NCI-H82 treated with DMSO at 0.1 percent for 48 hours (cell line): Measurements from ENCODE around the gene HK1.
"Not testable (repeated sequence)": the region's sequence is repeated elsewhere in the genome, so short reads cannot be mapped to it uniquely, and the experiment has no call there.

ENCODE experiments used
- DNase-seq: peaks from one replicate; lab custom pipeline; 2025; ENCODE audit not compliant: unreplicated experiment; lab: John Stamatoyannopoulos, UW

The HK1 gene

DNA sequence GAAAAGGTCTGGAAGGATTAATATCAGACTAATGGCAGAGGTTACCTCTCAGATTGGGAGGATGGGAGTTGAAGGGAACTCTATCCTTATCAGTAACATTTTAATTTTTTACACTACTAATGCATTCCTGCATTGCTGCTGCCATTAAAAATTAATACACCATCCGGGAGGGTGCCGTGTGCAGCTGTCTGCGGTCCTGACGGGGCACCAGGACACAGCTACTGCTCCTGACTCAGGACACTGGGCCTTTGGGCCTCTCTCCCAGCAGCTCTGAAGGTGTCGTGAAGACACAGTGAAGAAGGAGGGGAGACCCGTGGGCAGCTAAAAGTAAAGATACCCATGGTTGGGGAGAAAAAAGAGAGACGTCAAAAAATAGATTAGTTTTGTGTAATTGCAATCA is 23.4 kb upstream of the HK1 start:
- no peak for DNase-seq

DNA sequence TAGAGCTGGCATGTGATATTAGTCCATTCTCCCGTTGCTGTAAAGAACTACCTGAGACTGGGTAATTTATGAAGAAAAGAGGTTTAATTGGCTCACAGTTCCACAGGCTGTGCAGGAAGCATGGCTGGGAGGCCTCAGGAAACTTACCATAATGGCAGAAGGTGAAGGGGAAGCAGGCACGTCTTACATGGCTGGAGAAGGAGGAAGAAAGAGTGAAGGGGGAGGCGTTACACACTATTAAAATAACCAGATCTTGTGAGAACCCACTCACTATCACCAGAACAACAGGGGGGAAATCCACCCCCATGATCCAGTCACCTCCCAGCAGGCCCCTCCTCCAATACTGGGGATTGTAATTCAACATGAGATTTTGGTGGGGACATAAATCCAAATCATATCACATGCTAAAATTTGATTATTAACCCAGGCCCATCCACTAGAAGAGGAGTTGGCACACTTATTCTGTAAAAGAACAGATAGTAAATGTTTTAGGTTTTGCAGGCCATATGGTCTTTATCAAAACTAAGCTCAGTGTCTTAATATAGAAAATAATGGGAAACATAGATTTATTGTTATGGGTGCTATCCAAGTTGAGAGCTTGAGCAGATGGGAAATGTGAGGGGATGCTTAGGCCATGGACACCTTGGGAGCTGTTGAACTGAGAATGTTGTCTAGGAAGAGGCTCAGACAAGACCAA is 18.6 kb upstream of the HK1 start:
- no peak for DNase-seq

DNA sequence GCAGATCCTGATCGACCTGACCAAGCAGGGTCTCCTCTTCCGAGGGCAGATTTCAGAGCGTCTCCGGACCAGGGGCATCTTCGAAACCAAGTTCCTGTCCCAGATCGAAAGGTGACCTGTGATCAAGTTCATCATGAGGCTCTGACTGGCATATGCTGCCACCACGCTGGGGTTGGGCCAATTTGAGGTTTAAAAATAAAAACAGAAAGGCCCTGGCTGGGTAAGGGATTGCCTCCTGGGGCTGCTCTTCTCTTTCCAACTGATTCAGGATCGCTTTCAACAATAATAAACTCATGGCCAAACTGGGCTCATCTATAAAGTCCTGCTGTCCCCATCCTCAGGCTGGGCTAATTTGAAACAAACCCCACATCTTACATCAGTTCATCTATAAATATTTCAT is 17.1 kb upstream of the HK1 start:
- no peak for DNase-seq

DNA sequence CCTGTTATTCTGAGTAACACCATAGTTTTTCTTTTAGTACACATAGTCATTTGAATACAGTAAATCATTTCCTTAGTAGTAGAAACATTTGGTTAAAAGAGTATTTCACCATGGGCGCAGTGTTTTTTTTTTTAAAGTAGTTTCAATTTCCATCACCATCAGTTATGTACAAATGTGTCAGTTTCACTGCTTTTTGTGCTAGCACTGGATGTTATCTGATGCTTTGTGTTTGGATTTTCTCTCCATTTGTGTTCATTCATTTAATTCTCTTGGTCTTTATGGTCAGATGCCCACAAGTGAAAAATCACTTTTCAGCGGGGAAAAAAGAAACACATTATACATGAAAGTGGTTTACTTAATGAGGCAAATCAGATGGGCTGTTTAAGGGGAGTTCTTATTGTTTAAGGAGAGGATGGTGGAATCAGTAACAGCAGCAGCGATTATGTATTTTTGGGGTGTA is 16.0 kb upstream of the HK1 start:
- DNase-seq = no peak

DNA sequence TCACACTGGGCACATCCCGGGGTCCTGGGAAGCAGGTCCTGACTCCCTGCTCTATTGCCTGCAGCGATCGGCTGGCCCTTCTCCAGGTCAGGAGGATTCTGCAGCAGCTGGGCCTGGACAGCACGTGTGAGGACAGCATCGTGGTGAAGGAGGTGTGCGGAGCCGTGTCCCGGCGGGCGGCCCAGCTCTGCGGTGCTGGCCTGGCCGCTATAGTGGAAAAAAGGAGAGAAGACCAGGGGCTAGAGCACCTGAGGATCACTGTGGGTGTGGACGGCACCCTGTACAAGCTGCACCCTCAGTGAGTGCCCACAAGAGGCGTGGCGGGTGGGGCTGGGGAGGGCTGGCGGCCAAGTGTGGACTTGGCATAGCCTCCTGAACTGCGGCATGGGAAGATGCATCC is 12.8 kb upstream of the HK1 start:
- DNase-seq = no peak

DNA sequence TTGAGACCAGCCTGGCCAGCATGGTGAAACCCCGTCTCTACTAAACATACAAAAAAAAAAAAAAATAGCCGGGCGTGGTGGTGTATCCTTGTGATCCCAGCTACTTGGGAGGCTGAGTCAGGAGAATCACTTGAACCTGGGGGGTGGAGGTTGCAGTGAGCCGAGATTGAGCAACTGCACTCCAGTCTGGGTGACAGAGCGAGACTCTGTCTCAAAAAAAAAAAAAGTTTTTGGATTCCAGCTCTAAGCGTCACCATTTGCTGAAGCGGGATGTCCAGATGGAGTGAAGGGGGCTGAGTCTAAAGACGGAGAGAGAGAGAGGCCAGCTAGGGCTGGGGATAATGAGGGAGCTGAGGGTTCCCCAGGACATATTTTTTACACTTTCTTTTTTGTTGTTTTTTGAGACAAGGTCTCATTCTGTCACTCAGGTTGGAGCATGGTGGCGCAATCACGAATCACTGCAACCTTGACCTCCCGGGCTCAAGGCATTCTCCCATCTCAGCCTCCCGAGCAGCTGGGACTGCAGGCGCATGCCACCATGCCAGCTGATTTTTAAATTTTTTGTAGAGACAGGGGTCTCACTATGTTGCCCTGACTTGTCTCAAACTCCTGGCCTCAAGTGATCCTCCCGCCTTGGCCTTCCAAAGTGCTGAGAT is 9.4 kb upstream of the HK1 start:
- DNase-seq = no peak

DNA sequence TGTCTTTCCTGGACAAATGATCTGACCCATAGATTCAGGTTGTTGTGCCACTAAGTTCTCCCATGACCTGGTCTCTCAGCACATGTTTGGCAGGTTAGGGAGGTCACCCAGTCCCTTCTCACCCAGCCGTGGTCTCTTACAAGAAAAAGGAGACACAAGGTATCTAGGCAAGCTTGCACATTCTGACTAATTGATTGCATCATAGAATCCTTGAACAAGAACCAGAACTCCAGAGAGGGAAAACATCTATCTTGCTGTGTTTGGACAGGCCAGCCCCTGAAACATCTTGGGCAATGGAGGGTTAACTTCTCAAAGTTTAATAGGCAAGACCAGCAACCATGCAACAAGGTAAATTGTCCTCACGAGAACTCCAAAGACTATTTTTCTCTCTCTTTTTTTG is 8.5 kb upstream of the HK1 start:
- DNase-seq = no peak

DNA sequence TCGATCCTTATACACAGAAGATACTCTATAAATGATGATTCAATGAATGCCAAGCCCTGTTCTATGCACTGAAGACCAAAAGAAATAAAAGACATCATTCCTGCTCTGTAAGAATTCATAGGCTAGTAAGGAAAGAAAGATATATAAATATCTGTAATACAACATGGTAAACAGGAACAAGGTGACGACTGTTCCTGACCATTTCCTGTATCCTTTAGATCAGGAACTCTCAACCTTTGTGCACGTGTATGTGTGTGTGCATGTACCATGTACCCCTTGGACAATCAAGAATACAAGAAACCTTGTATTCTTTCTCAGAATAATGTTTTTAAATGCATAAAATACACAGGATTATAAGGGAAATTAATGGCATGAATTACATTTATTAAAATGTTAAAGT is 7.3 kb upstream of the HK1 start:
- no peak for DNase-seq

DNA sequence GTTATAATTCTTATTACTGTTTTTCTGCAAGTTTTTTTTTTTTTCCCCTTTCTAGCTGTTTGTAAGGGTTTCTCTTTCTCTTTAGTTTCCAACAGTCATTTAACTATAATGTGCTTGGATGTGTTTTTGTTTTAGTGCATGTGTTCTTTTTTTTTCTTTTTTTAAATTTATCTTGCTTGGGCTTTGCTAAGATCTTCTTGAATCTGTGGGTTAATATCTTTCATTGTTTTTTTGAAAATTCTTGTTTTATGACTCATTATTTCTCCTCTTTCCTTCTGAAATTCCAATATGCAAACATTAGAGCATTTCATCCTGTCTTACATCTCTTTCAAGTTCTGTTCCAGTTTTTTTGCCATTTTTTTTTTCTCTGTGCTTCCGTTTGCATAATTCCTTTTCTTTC is 5.7 kb upstream of the HK1 start:
- no peak for DNase-seq

DNA sequence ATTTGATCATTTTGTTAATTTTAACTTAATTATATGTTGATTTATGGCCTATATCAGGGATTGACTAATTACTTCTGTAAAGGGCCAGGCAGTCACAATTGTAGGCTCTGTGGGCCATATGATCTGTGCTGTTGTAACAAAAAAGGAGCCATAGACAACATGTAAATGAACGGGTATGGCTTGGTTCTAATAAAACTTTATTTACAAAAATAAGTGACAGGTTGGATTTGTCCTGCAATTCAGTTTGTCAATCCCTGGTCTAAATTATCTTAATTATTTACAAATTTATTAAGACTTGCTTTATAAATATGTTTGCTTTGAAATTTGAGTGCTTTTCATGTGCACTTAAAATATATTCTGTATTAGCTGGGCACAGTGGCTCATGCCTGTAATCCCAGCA is 2.9 kb upstream of the HK1 start:
- no peak for DNase-seq

DNA sequence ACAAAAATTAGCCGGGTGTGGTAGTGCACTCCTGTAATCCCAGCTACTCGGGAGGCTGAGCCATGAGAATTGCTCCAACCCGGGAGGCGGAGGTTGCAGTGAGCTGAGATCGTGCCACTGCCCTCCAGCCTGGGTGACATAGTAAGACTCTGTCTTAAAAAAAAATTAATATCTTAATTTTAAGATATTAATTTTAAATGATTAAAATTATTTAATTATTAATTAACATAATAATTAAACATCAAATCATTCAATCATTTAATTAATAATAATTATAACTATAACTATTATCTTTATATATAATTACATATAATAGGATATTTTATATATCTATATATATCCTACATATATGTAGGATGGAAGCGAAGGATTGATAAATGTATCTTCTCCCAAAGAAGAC is 1.8 kb upstream of the HK1 start:
- DNase-seq = no peak

DNA sequence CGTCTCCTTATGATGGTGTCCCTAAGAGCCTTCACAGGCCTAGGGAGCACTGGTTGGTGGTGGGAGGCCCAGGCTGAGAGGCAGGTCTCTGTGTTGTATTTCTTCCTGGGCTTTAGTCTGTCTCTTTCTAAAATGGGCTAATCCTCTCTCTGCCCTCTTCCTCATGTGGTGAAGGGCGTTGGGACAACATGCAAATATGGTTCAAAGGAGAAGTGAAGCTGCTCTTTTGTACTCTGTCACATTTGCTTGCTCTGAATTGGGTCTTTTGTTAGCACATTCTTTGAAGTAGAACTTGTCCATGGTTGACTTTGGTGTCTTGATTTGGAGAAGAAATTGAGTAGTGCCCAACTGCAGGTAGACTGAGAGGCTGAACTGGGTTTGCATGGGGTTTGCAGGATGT is 814 bp downstream of the HK1 start:
- no peak for DNase-seq

DNA sequence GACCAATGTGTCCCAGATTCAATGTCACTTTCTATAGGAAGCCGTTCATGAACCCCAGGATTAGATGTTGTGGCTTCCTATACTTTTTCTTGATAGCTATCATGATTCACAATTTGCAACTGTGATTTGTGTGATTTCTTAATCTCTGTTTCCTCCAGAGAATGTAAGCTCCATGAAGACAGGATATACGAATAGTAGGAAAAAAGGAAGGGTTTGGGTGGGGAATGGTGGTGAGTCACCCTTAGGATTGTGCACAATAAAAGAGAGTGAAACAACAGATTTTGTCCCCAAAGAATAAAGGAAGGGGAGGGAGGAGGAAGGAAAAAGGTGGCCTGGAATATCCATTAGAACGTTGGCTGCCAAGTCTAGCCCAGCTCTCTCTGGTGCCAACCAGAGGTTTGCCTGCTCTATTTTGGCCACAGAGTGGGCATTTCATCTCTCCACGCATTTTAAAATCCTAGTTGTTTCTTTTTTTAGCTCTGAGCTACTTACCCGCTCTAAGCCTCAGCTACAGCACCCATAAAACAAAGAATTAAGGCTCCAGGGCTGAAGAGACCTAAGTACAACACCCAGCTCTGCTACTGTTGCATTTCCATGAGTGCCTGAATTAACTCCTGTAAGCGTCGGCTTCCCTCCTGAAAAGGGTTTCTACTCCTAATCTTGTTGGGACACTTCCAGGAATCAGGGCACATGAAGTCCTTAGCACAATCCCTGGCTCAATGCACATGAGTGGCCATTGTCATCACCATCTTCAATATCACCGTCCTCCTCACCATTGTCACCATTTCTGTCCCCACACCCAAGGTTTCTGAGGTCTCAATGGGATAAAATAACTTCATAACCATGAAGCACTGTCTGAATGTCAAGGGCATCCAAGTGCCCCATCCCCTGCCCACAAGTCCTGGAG is 3.5 kb downstream of the HK1 start:
- no peak for DNase-seq

DNA sequence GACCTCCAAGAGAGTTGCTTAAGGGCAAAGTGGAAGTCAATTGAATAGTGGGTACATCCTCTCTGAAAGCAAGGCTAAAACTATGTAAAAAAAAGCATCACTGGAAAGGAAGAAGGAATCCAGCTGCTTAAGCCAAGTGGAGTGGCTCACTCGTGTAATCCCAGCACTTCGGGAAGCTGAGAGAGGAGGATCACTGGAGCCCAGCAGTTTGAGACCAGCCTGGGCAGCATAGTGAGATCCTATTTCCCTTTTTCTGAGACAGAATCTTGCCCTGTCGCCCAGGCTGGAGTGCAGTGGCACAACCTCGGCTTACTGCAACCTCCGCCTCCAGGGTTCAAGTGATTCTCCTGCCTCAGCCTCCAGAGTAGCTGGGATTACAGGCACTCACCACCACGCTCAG is 6.1 kb downstream of the HK1 start:
- not testable (repeated sequence) for DNase-seq

DNA sequence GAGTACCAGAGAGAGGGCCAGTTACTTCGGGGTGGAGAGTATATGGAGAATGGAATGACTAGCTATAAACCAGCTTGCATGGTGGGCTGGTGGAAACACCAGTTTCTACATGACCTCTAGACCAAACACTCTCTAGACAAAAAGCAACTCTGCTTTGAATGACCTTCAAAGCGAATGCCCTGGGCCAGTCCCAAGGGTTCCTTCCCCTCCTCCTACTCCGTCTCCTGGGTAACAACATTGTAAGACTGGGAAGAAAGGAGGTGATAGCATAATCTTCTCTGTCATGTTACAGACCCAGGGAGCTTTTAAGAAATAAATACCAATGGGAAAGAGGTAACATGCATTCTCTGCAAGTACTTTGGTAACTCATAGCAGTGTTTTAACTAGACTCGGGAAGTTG is 7.4 kb downstream of the HK1 start:
- no peak for DNase-seq

DNA sequence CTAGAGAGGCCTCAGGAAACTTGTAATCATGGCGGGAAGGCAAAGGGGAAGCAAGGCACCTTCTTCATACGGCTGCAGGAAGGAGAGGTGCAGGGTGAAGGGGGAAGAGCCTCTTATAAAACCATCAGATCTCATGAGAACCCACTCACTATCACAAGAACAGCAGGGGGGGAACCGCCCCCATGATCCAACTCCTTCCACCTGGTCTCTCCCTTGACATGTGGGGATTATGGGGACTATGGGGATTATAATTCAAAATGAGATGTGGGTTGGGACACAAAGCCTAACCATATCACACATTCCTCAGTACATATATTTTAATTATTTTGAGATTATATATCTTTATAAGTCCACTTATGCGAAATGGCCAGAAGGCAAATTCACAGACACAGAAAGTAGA is 8.9 kb downstream of the HK1 start:
- no peak for DNase-seq

DNA sequence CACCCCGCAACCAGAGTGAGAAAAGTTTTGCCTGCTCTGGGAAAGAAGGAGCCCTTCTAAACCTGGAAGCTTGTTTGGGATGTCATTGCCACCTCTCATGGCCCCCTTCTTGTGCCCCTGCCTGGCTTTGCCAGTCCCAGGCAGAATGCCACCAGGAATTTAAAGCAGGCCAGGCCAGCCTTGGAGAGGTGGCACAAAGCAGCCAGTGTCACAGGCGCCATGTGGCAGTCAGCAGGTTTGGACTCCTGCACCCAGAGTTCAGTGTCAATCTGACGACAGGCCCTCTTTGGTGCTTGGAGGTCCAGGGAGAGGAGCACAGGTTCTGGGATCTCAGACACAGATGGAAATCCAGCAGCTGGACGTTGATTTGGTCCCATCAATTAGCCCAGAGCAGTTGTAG is 12.7 kb downstream of the HK1 start:
- DNase-seq = no peak

DNA sequence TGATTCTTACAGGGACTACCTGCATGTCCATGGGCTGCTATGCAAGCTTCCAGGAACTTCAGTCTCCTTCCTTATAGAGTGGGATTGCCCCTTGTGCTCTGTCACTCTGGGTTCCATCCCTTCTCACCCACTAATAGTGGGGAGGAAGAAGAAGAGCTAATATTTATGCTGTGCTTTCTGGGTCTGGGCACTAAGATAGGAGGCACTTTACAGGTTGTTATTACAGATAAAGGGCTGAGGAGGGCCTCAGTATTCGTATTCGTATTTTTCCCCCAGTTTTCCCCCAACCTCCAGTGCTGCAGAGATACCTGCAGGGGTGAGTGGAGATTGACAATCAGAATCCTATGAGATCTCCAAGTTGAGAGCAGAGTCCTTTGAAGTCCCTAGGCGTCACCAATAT is 14.2 kb downstream of the HK1 start:
- no peak for DNase-seq

DNA sequence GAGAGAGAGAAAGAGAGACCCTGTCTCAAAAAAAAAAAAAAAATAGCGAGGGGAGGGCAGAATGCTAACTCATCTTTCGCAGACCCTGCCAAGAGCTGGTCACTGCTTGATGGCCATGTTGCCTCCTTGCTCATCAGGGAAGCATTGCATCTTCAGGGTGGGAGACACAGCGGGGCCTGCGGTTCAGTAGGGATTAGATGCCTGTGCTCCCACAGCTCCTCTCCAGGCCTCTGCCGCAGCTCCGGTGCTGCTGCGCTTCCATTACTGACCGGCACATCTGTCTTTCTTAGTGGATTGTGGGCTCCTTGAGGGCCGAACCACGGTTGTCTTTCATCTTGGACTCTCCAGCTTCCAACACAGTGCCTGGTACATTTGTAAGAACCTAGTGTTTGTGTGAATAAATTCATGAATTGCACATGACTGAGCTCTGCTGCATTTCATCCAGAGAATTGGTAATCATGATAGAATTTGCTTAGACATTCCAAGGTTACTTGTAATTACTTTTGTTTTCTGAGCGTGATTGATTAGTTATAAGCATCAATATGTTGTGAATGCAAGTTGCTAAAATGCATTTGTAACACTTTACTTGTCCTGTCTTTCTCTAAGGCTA is 16.8 kb downstream of the HK1 start:
- DNase-seq = no peak

DNA sequence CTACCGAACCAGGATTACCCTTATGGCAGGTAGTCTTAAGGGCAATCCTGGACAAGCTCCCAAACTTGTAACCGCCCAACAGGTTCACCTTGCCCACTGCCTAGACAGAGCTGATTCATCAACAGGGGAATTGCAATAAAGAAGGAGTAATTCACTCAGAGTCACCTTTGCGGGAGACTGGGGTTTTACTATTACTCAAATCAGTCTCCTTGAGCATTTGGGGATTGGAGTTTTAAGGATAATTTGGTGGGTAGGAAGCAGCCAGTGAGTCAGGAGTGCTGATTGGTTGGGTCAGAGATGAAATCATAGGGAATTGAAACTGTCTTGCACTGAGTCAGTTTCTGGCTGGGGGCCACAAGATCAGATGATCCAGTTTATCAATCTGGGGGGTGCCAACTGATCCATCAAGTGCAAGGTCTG is 25.3 kb downstream of the HK1 start:
- no peak for DNase-seq

DNA sequence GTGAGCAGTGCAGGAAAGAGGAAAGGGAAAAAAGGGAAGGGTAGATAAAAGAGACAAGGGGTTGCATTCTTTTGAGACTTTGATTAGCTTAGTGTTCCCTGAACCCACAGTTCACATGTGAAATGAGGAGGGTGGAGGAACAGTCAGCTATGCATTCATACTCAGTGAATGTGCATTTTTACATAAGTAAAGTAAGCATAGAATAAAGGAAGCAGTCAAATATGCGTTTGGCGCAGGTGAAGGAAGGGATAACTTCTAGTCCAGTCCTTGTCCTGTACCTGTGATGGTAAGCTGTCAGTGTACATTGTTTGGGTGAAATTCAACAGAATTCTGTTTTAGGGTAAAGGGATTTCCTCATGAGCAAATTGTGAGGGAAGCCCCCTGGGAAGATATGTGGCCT is 28.1 kb downstream of the HK1 start:
- DNase-seq = no peak

DNA sequence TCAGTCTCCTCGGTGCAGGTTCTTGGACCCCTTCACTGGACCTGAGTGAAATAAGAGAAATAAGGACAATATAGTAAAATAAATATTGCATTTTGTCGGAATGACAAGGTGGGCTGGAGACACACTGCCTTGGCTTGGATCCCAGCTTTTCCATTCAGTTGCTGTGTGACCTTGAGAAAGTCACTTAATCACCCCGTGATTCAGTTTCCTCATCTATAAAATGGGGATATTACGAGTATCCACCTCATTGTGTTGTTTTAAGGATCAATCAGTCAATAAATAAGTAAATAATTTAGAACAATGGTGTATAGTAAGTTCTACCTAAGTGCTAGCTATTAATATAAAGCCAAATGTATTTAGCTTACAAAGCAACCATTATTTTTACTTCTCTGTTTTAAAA is 29.1 kb downstream of the HK1 start:
- no peak for DNase-seq
